Heart right ventricle (tissue), 16 donors: Measurements from ENCODE around the gene BIN1. TPM values are rescaled to one million over a fixed set of nuclear protein-coding genes. Genes with fewer than 3 reads are reported as not detected.
"Not testable (repeated sequence)": the region's sequence is repeated elsewhere in the genome, so short reads cannot be mapped to it uniquely, and the experiment has no call there.

Experiments
- ATAC-seq, 8 donors: fragments of 200-7000 bp; cut with Tn5 transposase; one replicate each; pipeline ENCODE4 v1.9.1; 2020; ENCODE audit warnings: mild to moderate bottlenecking in 8 of 8, moderate library complexity in 8 of 8, moderate number of reproducible peaks in 1 of 8
- DNase-seq, 2 donors: peaks; one replicate each; pipeline ENCODE4 v3.0.0-alpha.2; 2020
- H3K27ac ChIP-seq, 10 donors: fragments of 200-600 bp; sonication (generic) in 2 of 10; one replicate each; pipeline versions ENCODE4 v1.5.0 to v1.8.0; 2020 to 2022; ENCODE audit warnings: mild to moderate bottlenecking in 3 of 10
- H3K27me3 ChIP-seq, 7 donors: fragments of 200-600 bp; one replicate each; pipeline ENCODE4 v1.8.0; 2021 to 2022; ENCODE audit warnings: mild to moderate bottlenecking in 2 of 7
- H3K36me3 ChIP-seq, 9 donors: fragments of 200-600 bp; sonication (generic) in 1 of 9; one replicate each; pipeline versions ENCODE4 v1.5.0 to v1.8.0; 2020 to 2022; ENCODE audit warnings: mild to moderate bottlenecking in 2 of 9
- H3K4me1 ChIP-seq, 9 donors: fragments of 200-600 bp; sonication (generic) in 1 of 9; one replicate each; pipeline versions ENCODE4 v1.5.0 to v1.8.0; 2020 to 2022; ENCODE audit warnings: mild to moderate bottlenecking in 4 of 9
- H3K4me3 ChIP-seq, 10 donors: fragments of 200-600 bp; sonication (generic) in 2 of 10; one replicate each; pipeline versions ENCODE4 v1.5.0 to v1.8.0; 2020 to 2022; ENCODE audit warnings: mild to moderate bottlenecking in 7 of 10, moderate library complexity in 2 of 10
- H3K9me3 ChIP-seq, 11 donors: fragments of 200-600 bp in 10 of 11; sonication (generic) in 2 of 11; one replicate each; pipeline versions ENCODE4 v1.5.0 to v1.8.0; 2013 to 2022; ENCODE audit warnings: mild to moderate bottlenecking in 2 of 11, control low read depth in 1 of 11, moderate library complexity in 1 of 11
- WGBS, 2 donors: extraction: QIAGEN DNeasy Blood & Tissue Kit; methylation state at CpG; one replicate each; pipeline ENCODE4 v1.1.7; 2013; ENCODE audit warnings: inconsistent platforms in 1 of 2; 5-methylcytosine and 5-hydroxymethylcytosine counted together
- intact Hi-C, 10 donors: fragments of 100-400 bp; cut with DNase I; formaldehyde crosslinking; loops; one replicate each; pipeline versions ENCODE4 v1.11.1 to v1.14.2; 2022
- polyA plus RNA-seq, 2 donors: library from polyadenylated mRNA; stranded (reverse); fragments of 200-250 nt; gene quantifications; one replicate each; pipeline ENCODE4 v1.2.3, GENCODE V29; 2013
- total RNA-seq, 10 donors: library from RNA; stranded (reverse); fragmentation: NEBNext Ultra II Directional in 3 of 10; extraction: Animal tissue kit (Norgen Biotek cat#: 25700) in 3 of 10; gene quantifications; one replicate each; pipeline versions ENCODE4 v1.2.1 to v1.2.4, GENCODE V29; 2021 to 2023
- TF ChIP-seq, protein P1 (sequence below), 9 donors: fragments of 200-600 bp; sonication (generic) in 2 of 9; IDR thresholded peaks; one replicate each; pipeline versions ENCODE4 v1.5.0 to v1.8.0; 2021 to 2022; ENCODE audit warnings: antibody characterized with exemption in 9 of 9, mild to moderate bottlenecking in 5 of 9, moderate library complexity in 1 of 9
- donor health status: Arrhythmogenic right ventricular cardiomyopathy.
- donor health status: ischemic (EF 13 %, LVEDD 7.1; RV severe dilation, severe dysfunction).
- donor health status: healthy with polysubstance abuse.
- donor health status: DM: no; HTN: yes; CAD: no.
- donor health status: DM: no; HTN: no; CAD: no.
- donor health status: ischemic (EF 25% LVEDD 6.9; RV normal size, moderate dysfunction).
- donor health status: ischemic (EF 25% LVEDD 5.7; RV mildly dilated, moderate dysfunction).
- donor health status: healthy.
- donor health status: DM: yes; HTN: yes; CAD: no.
- donor health status: Ischemic cardiomyopathy.
- donor health status: ischemic (EF 35%, LVEDD 5.7; RV mildly dilated, moderate dysfunction).
- donor health status: nonischemic (EF 11% LVEDD 7.7; RV severe dilation, severe dysfunction).
- donor health status: DM: yes; HTN: yes; CAD: no.
- donor health status: PGD.
- donor health status: ischemic (EF 29% LVEDD 5.4; RV normal size, mild dysfunction).
- donor health status: nonischemic (EF 23%, LVEDD 6.1; RV moderate dilation, normal function).

Gene BIN1
- total and polyA plus RNA-seq, 12 donors, result 8.4 to 21.7 (median 16.0) TPM

DNA sequence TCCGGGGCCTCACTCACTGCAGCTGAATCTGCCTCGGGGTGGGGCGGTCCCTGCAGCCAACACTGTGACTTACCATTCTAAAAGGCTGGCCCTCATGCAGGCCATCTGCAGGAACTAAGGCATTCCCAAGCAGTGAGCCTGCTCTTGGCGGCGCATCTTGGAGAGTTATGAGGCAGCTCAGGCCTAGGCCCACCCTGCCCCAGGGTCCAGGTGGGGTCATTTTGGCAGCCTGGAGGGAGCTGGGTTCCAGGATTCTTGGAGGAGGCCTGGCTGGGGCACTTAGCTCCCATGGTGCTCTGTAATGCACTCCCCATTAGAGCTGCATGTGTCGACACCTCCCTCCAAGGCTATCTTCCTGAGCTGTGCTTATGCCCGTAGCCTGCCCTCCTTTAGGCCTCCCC is 14.8 kb upstream of the BIN1 start:
- H3K27ac ChIP-seq, result peak overlapping the region in 2 of 10 donors; percentile 33 to 52
- peaks cover 0 to 16% (median 0%) of the 10 kb centered on the region in 9 donors for H3K4me1 ChIP-seq
- TF ChIP-seq, protein P1, sequence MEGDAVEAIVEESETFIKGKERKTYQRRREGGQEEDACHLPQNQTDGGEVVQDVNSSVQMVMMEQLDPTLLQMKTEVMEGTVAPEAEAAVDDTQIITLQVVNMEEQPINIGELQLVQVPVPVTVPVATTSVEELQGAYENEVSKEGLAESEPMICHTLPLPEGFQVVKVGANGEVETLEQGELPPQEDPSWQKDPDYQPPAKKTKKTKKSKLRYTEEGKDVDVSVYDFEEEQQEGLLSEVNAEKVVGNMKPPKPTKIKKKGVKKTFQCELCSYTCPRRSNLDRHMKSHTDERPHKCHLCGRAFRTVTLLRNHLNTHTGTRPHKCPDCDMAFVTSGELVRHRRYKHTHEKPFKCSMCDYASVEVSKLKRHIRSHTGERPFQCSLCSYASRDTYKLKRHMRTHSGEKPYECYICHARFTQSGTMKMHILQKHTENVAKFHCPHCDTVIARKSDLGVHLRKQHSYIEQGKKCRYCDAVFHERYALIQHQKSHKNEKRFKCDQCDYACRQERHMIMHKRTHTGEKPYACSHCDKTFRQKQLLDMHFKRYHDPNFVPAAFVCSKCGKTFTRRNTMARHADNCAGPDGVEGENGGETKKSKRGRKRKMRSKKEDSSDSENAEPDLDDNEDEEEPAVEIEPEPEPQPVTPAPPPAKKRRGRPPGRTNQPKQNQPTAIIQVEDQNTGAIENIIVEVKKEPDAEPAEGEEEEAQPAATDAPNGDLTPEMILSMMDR (IDR thresholded peaks at IDR 0.05), result no peak
- 80 to 86% methylated on average over 7 of the region's 7 CpGs for WGBS, 2 donors
- no peak overlapping the region for H3K4me3 ChIP-seq
- intact Hi-C loops, result no loop called here
- no peaks in the 10 kb centered on the region for H3K9me3 ChIP-seq
- H3K27me3 ChIP-seq, result no peaks in the 10 kb centered on the region
- H3K36me3 ChIP-seq, result no peaks in the 10 kb centered on the region
- peak; percentile 42 to 60 for DNase-seq
- peak; percentile 80 to 96 (median 90) for ATAC-seq

GRCh38 chr2:127121353-127121752 is 14.4 kb upstream of the BIN1 start:
- intact Hi-C loops, result no loop called here
- TF ChIP-seq, protein P1 (IDR thresholded peaks at IDR 0.05), result no peak
- Histone ChIP-seq H3K4me1 (peaks cover 0 to 16% (median 0%) of the 10 kb centered on the region in 9 donors), H3K27me3 (no peaks in the 10 kb centered on the region), H3K4me3 (no peak overlapping the region), H3K36me3 (no peaks in the 10 kb centered on the region), H3K9me3 (no peaks in the 10 kb centered on the region), H3K27ac (peak overlapping the region in 2 of 10 donors; percentile 33 to 52)
- ATAC-seq (peak; percentile 21 to 66 (median 45)), DNase-seq (no peak)
- 60 to 66% methylated on average over 1 of the region's 1 CpG for WGBS, 2 donors

DNA sequence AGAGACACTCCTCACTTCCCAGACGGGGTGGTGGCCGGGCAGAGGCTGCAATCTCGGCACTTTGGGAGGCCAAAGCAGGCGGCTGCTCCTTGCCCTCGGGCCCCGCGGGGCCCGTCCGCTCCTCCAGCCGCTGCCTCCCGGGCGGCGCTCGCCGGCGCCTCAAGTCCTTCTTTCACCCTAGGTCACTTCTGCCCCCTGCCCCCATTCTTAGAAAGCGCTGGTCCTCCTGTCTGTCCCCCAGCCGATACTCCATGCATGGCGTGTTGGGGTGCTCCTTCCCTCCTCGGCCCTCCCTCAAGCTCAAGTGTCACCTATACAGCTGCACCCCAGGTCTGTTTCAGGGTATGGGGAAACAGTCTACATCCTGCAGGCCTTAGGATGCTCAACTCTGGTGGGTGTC is 13.5 kb upstream of the BIN1 start:
- H3K36me3 ChIP-seq, H3K9me3 ChIP-seq, intact Hi-C loops, DNase-seq, H3K27me3 ChIP-seq, ATAC-seq, H3K4me3 ChIP-seq, H3K27ac ChIP-seq: not testable (repeated sequence)
- 99% methylated on average over 16 to 17 of the region's 20 CpGs for WGBS, 2 donors
- peaks cover 0 to 16% (median 0%) of the 10 kb centered on the region in 9 donors for H3K4me1 ChIP-seq

GRCh38 chr2:127118467-127118866 is 11.5 kb upstream of the BIN1 start:
- Histone ChIP-seq H3K27ac (no peak overlapping the region), H3K27me3 (peaks cover 0 to 12% (median 0%) of the 10 kb centered on the region in 7 donors), H3K4me3 (no peak overlapping the region), H3K9me3 (no peaks in the 10 kb centered on the region), H3K4me1 (peaks cover 0 to 16% (median 0%) of the 10 kb centered on the region in 9 donors), H3K36me3 (no peaks in the 10 kb centered on the region)
- intact Hi-C loops, result no loop called here
- TF ChIP-seq, protein P1 (IDR thresholded peaks at IDR 0.05), result no peak
- DNase-seq, result no peak
- WGBS, 2 donors, result 73 to 93% methylated on average over 6 of the region's 6 CpGs
- no peak for ATAC-seq

- no peaks in the 10 kb centered on the region for H3K9me3 ChIP-seq
- DNase-seq (no peak), ATAC-seq (no peak)
- TF ChIP-seq, protein P1 (IDR thresholded peaks at IDR 0.05), result no peak
- peaks cover 0 to 16% (median 0%) of the 10 kb centered on the region in 9 donors for H3K4me1 ChIP-seq
- no peak overlapping the region for H3K27ac ChIP-seq
- H3K27me3 ChIP-seq, result peaks cover 0 to 16% (median 0%) of the 10 kb centered on the region in 7 donors
- H3K4me3 ChIP-seq, result no peak overlapping the region
- WGBS, 2 donors, result 93 to 94% methylated on average over 5 of the region's 5 CpGs
- no peaks in the 10 kb centered on the region for H3K36me3 ChIP-seq
- intact Hi-C loops, result no loop called here
Measured at GRCh38 chr2:127118038-127118437, 11.1 kb upstream of the BIN1 start.
